Kidney epithelial cell (primary cell): ENCODE data around the gene SLC27A5. TPM values are rescaled to one million over a fixed set of nuclear protein-coding genes. Genes with fewer than 3 reads are reported as not detected.
A peak's percentile ranks its signal among the peaks of the same experiment; 100 is the strongest.
"Not testable (repeated sequence)": the region's sequence is repeated elsewhere in the genome, so short reads cannot be mapped to it uniquely, and the experiment has no call there.

Experiments
- DNase-seq: peaks from one replicate; pipeline ENCODE4 v3.0.0-alpha.2; 2010; ENCODE audit warnings: low read depth
- H3K27me3 ChIP-seq: 2 replicates; pipeline ENCODE4 v1.6.0; 2011; ENCODE audit warnings: low read length; ENCODE audit not compliant: control insufficient read depth, insufficient read depth
- H3K36me3 ChIP-seq: 2 replicates; pipeline ENCODE4 v1.5.1; 2011; ENCODE audit warnings: low read length; ENCODE audit not compliant: control insufficient read depth, insufficient read depth
- H3K4me3 ChIP-seq: 2 replicates; pipeline ENCODE4 v1.5.1; 2011; ENCODE audit warnings: low read depth, mild to moderate bottlenecking, control low read depth, low read length
- CTCF ChIP-seq: IDR thresholded peaks from 2 replicates; pipeline ENCODE4 v1.5.1; 2011; ENCODE audit warnings: mild to moderate bottlenecking, moderate library complexity, low read length, control low read depth, inconsistent platforms; ENCODE audit not compliant: insufficient read depth, poor library complexity, severe bottlenecking
- total RNA-seq: library from RNA; depleted of rRNA; stranded (reverse); fragments of >200 nt; gene quantifications from 2 replicates; pipeline ENCODE4 v1.2.3, GENCODE V29; 2015

The SLC27A5 gene
- total RNA-seq, 1 donor from 2014 or later: 9.2 TPM

GRCh38 chr19:58513213-58513693, 1.5 kb upstream of the SLC27A5 start:
- Histone ChIP-seq H3K27me3 (no peaks in the 10 kb centered on the region), H3K4me3 (no peak overlapping the region), H3K36me3 (no peaks in the 10 kb centered on the region)
- DNase-seq: no peak
- no peak for TF ChIP-seq CTCF

- H3K4me3 ChIP-seq: no peak overlapping the region
- no peaks in the 10 kb centered on the region for H3K36me3 ChIP-seq
- H3K27me3 ChIP-seq: no peaks in the 10 kb centered on the region
- DNase-seq: no peak
- TF ChIP-seq CTCF: no peak
These were observed 1.5 kb downstream of the SLC27A5 start for GRCh38 chr19:58510084-58510862.

GRCh38 chr19:58509731-58510083, 2.1 kb downstream of the SLC27A5 start:
- H3K27me3 ChIP-seq: no peaks in the 10 kb centered on the region
- TF ChIP-seq CTCF: no peak
- DNase-seq: no peak
- no peaks in the 10 kb centered on the region for H3K36me3 ChIP-seq
- no peak overlapping the region for H3K4me3 ChIP-seq

GRCh38 chr19:58507602-58508223, 4.1 kb downstream of the SLC27A5 start:
- DNase-seq, H3K36me3 ChIP-seq, H3K27me3 ChIP-seq, H3K4me3 ChIP-seq: not testable (repeated sequence)

GRCh38 chr19:58500242-58500641, 11.6 kb downstream of the SLC27A5 start:
- no peak overlapping the region for H3K4me3 ChIP-seq
- DNase-seq: no peak
- no peaks in the 10 kb centered on the region for H3K27me3 ChIP-seq
- TF ChIP-seq CTCF: no peak
- H3K36me3 ChIP-seq: no peaks in the 10 kb centered on the region

- H3K4me3 ChIP-seq: peak overlapping the region; percentile 53
- no peaks in the 10 kb centered on the region for H3K27me3 ChIP-seq
- no peaks in the 10 kb centered on the region for H3K36me3 ChIP-seq
- peak; percentile 95 for DNase-seq
- peak; percentile 51 for TF ChIP-seq CTCF
These were observed 12.5 kb downstream of the SLC27A5 start for GRCh38 chr19:58499021-58499927.
